ENCODE results near the gene RUFY1. TPM values are rescaled to one million over a fixed set of nuclear protein-coding genes. Genes with fewer than 3 reads are reported as not detected.
A peak's percentile ranks its signal among the peaks of the same experiment; 100 is the strongest.

Gene RUFY1
- total and polyA plus RNA-seq, 2 of the 13 experiments (the other 11 are each of a cell fraction or from before 2014, with no cell fraction given) = 19.9 to 31.9 TPM

GRCh38 chr5:179623003-179623905 lies 72.9 kb downstream of the RUFY1 start, which contains the start of gene HNRNPH1 (continued):
- TF ChIP-seq ZNF687 (CRISPR knock-in tag; IDR thresholded peaks at IDR 0.05) (peak; percentile 60), PHF5A (CRISPR knock-in tag; IDR thresholded peaks at IDR 0.05; ENCODE audit: low read depth, unreplicated experiment) (peak; percentile 57), RBM22 (optimal IDR thresholded peaks at IDR 0.05; ENCODE audit: low read length) (peak; percentile 96), TBL1XR1 (IDR thresholded peaks at IDR 0.05; ENCODE audit: borderline replicate concordance, low read length, partially characterized antibody) (peak; percentile 49), STAG1 (CRISPR knock-in tag; IDR thresholded peaks at IDR 0.05) (no peak), MTERF4 (CRISPR knock-in tag; IDR thresholded peaks at IDR 0.05) (peak; percentile 50; the same call in 1 of the 2 replicates), RARA (CRISPR knock-in tag; IDR thresholded peaks at IDR 0.05) (peak; percentile 30; the same call in 1 of the 2 replicates), ZNF280D (CRISPR knock-in tag; IDR thresholded peaks at IDR 0.05) (peak; percentile 67), ZNF563 (CRISPR knock-in tag; IDR thresholded peaks at IDR 0.05) (no peak), ZNF446 (CRISPR knock-in tag; IDR thresholded peaks at IDR 0.05) (0 out of 2 replicates have a peak, but pooled peaks have one; percentile 63), THAP8 (CRISPR knock-in tag; IDR thresholded peaks at IDR 0.05; ENCODE audit: borderline replicate concordance) (no peak), ZBTB10 (CRISPR knock-in tag; IDR thresholded peaks at IDR 0.05; ENCODE audit: borderline replicate concordance) (peak; percentile 62; the same call in 1 of the 2 replicates), NKX3-1 (CRISPR knock-in tag; IDR thresholded peaks at IDR 0.05) (no peak; the same call in 1 of the 2 replicates), PCBP1 (IDR thresholded peaks at IDR 0.05; ENCODE audit: borderline replicate concordance, low read depth, low read length) (no peak), CCDC6 (CRISPR knock-in tag; IDR thresholded peaks at IDR 0.05) (peak; percentile 74; the same call in 1 of the 2 replicates)
